Astrocyte (in vitro differentiated cells and primary cell): ENCODE measurements around the gene BRINP2.

Experiments
- EZH2 ChIP-seq: IDR thresholded peaks from 2 replicates; pipeline ENCODE4 v1.6.1; 2012; ENCODE audit warnings: mild to moderate bottlenecking, low read length, inconsistent platforms; ENCODE audit not compliant: insufficient read depth
- TF ChIP-seq, protein P1 (sequence below): IDR thresholded peaks from 2 replicates; pipeline ENCODE4 v1.5.1; 2011; ENCODE audit warnings: low read depth, mild to moderate bottlenecking, inconsistent platforms, low read length, moderate library complexity; ENCODE audit not compliant: insufficient read depth

- TF ChIP-seq EZH2 = no peak
- TF ChIP-seq, protein P1, sequence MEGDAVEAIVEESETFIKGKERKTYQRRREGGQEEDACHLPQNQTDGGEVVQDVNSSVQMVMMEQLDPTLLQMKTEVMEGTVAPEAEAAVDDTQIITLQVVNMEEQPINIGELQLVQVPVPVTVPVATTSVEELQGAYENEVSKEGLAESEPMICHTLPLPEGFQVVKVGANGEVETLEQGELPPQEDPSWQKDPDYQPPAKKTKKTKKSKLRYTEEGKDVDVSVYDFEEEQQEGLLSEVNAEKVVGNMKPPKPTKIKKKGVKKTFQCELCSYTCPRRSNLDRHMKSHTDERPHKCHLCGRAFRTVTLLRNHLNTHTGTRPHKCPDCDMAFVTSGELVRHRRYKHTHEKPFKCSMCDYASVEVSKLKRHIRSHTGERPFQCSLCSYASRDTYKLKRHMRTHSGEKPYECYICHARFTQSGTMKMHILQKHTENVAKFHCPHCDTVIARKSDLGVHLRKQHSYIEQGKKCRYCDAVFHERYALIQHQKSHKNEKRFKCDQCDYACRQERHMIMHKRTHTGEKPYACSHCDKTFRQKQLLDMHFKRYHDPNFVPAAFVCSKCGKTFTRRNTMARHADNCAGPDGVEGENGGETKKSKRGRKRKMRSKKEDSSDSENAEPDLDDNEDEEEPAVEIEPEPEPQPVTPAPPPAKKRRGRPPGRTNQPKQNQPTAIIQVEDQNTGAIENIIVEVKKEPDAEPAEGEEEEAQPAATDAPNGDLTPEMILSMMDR = no peak
These were observed 145.0 kb downstream of the BRINP2 start for GRCh38 chr1:177315761-177316160.
